ENCODE measurements around the gene VEZF1. TPM values are rescaled to one million over a fixed set of nuclear protein-coding genes. Genes with fewer than 3 reads are reported as not detected.

VEZF1 gene
- total and polyA plus RNA-seq, 2 of the 4 experiments (the other 2 are of a cell fraction): 21.1 to 42.1 TPM

- CTCF ChIA-PET: no interaction called here
- H3K4ac ChIP-seq (ENCODE audit: low read depth, low read length): no peak overlapping the region
Observed at GRCh38 chr17:58019521-58019920, 31.5 kb upstream of the VEZF1 start.

More at GRCh38 chr17:58019521-58019920, 31.5 kb upstream of the VEZF1 start:
- dilution Hi-C loops (cut with HindIII; ENCODE audit: low sequenced_read_pairs, unreplicated experiment) (no loop called here), intact Hi-C loops (cut with micrococcal nuclease) (no loop called here), in situ Hi-C loops (cut with MboI; ENCODE audit: low sequenced_read_pairs) (no loop called here)
- POLR2A ChIA-PET (ENCODE audit: unreplicated experiment): no interaction called here
- Histone ChIP-seq H4K8ac (ENCODE audit: low read depth in 2 of 2, low read length in 2 of 2) (no peak overlapping the region), H2BK20ac (ENCODE audit: low read depth, low read length) (no peak overlapping the region), H3K36me3 (ENCODE audit: control insufficient read depth, insufficient read depth, low read length) (no peaks in the 10 kb centered on the region), H3K9me1 (ENCODE audit: insufficient read depth, low read length) (no peaks in the 10 kb centered on the region), H2BK15ac (ENCODE audit: low read depth, low read length) (no peak overlapping the region), H3K4me2 (ENCODE audit: low read depth, low read length) (no peak overlapping the region), H2BK120ac (ENCODE audit: low read depth, low read length) (no peak overlapping the region), H4K91ac (ENCODE audit: insufficient read depth, low read depth, low read length) (no peak overlapping the region), H3K9ac (ENCODE audit: low read depth, low read length) (no peak overlapping the region), H3K23ac (ENCODE audit: low read depth, low read length) (no peak overlapping the region), H3K79me1 (ENCODE audit: low read depth in 1 of 2, low read length in 2 of 2) (no peaks in the 10 kb centered on the region), H3K18ac (ENCODE audit: low read depth, low read length) (no peak overlapping the region), H3K4me3 (ENCODE audit: insufficient read depth, low read depth, low read length) (no peak overlapping the region), H2AK5ac (ENCODE audit: low read depth, low read length) (no peak overlapping the region), H4K20me1 (ENCODE audit: insufficient read depth, low read length) (no peaks in the 10 kb centered on the region), H3K14ac (replicated peaks; ENCODE audit: low read depth, low read length) (no peak overlapping the region), H2AK9ac (replicated peaks; ENCODE audit: low read depth, low read length, poor library complexity) (no peak overlapping the region), H3K4me1 (ENCODE audit: control insufficient read depth, insufficient read depth, low read length) (no peaks in the 10 kb centered on the region), H3K27me3 (ENCODE audit: control insufficient read depth, insufficient read depth, low read length) (peaks cover 2% of the 10 kb centered on the region), H2BK5ac (ENCODE audit: low read depth, low read length, poor library complexity, severe bottlenecking) (no peak overlapping the region), H2AFZ (replicated peaks; ENCODE audit: low read length, poor library complexity) (no peak overlapping the region), H4K5ac (ENCODE audit: low read depth, low read length) (no peak overlapping the region), H3K9me3 (ENCODE audit: control insufficient read depth, insufficient read depth, low read length) (no peaks in the 10 kb centered on the region), H3K27ac (ENCODE audit: insufficient read depth, low read length) (no peak overlapping the region), H3K56ac (ENCODE audit: extremely low read depth, insufficient read depth, low read length) (no peak overlapping the region)
- BruUV-seq (replicated peaks): no TSS peak
- no peak for ATAC-seq (ENCODE audit: low read depth)
- DNase-seq: no peak
- TF ChIP-seq, protein P1, sequence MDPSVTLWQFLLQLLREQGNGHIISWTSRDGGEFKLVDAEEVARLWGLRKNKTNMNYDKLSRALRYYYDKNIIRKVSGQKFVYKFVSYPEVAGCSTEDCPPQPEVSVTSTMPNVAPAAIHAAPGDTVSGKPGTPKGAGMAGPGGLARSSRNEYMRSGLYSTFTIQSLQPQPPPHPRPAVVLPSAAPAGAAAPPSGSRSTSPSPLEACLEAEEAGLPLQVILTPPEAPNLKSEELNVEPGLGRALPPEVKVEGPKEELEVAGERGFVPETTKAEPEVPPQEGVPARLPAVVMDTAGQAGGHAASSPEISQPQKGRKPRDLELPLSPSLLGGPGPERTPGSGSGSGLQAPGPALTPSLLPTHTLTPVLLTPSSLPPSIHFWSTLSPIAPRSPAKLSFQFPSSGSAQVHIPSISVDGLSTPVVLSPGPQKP (IDR thresholded peaks at IDR 0.05; ENCODE audit: borderline replicate concordance, low read depth, low read length): no peak
- no peak for TF ChIP-seq NFE2L2 (IDR thresholded peaks at IDR 0.05; ENCODE audit: low read depth, low read length)
- no peak for TF ChIP-seq FOS (IDR thresholded peaks at IDR 0.05; ENCODE audit: low read depth, low read length)
- TF ChIP-seq CTCF (conservative IDR thresholded peaks at IDR 0.05; ENCODE audit: low read depth, low read length): no peak
- no peak for TF ChIP-seq MXI1 (IDR thresholded peaks at IDR 0.05; ENCODE audit: borderline replicate concordance, low read depth, low read length)
- no peak for TF ChIP-seq CEBPB (IDR thresholded peaks at IDR 0.05; ENCODE audit: low read depth, low read length)
- TF ChIP-seq MAFK (IDR thresholded peaks at IDR 0.05; ENCODE audit: low read depth, low read length): no peak
